Endodermal cell (in vitro differentiated cells): ENCODE data around the gene C11orf54. TPM values are rescaled to one million over a fixed set of nuclear protein-coding genes. Genes with fewer than 3 reads are reported as not detected.

Source experiments
- DNase-seq: peaks from one replicate; pipeline ENCODE4 v3.0.0-alpha.2; 2017
- H3K27ac ChIP-seq: 2 replicates; pipeline ENCODE4 v1.5.1; 2013; ENCODE audit warnings: mild to moderate bottlenecking, low read depth, low read length, moderate library complexity
- H3K27me3 ChIP-seq: 2 replicates; pipeline ENCODE4 v1.6.1; 2013; ENCODE audit warnings: mild to moderate bottlenecking, low read length, moderate library complexity; ENCODE audit not compliant: insufficient read depth, control insufficient read depth, poor library complexity, severe bottlenecking
- H3K36me3 ChIP-seq: 2 replicates; pipeline ENCODE4 v1.7.0; 2013; ENCODE audit warnings: mild to moderate bottlenecking, low read length, moderate library complexity; ENCODE audit not compliant: control insufficient read depth, insufficient read depth
- H3K4me1 ChIP-seq: one replicate; pipeline ENCODE4 v1.7.0; 2013; ENCODE audit warnings: low read length; ENCODE audit not compliant: control insufficient read depth, insufficient read depth
- H3K4me3 ChIP-seq: 2 replicates; pipeline ENCODE4 v1.5.1; 2013; ENCODE audit warnings: mild to moderate bottlenecking, low read length, moderate library complexity
- H3K9ac ChIP-seq: 2 replicates; pipeline ENCODE4 v1.6.1; 2013; ENCODE audit warnings: mild to moderate bottlenecking, low read length, moderate library complexity; ENCODE audit not compliant: poor library complexity, severe bottlenecking; ENCODE audit errors: extremely low read depth
- H3K9me3 ChIP-seq: 2 replicates; pipeline ENCODE4 v1.6.1; 2013; ENCODE audit warnings: mild to moderate bottlenecking, low read length, moderate library complexity; ENCODE audit not compliant: control insufficient read depth
- H3K27ac Mint-ChIP-seq: 2 replicates; pipeline ENCODE4 v1.8.0; 2020; ENCODE audit warnings: mixed read lengths
- H3K27me3 Mint-ChIP-seq: 2 replicates; pipeline ENCODE4 v1.8.0; 2021; ENCODE audit warnings: mild to moderate bottlenecking, mixed read lengths; ENCODE audit not compliant: insufficient read depth
- H3K36me3 Mint-ChIP-seq: 2 replicates; pipeline ENCODE4 v1.8.0; 2020; ENCODE audit warnings: low read depth, mixed read lengths
- H3K4me1 Mint-ChIP-seq: 2 replicates; pipeline ENCODE4 v1.8.0; 2020; ENCODE audit warnings: mixed read lengths
- H3K4me3 Mint-ChIP-seq: 2 replicates; pipeline ENCODE4 v1.8.0; 2020; ENCODE audit warnings: mild to moderate bottlenecking, moderate library complexity, mixed read lengths
- H3K9me3 Mint-ChIP-seq: 2 replicates; pipeline ENCODE4 v1.8.0; 2020; ENCODE audit warnings: mild to moderate bottlenecking, mixed read lengths
- CTCF ChIP-seq: fragments of 200-600 bp; sonication (generic); conservative IDR thresholded peaks from 2 replicates; pipeline ENCODE4 v1.5.0; 2021; ENCODE audit warnings: antibody characterized with exemption, mild to moderate bottlenecking
- WGBS, 2 experiments: methylation state at CpG; one replicate each; pipeline versions ENCODE4 v1.1.5 to v1.1.7; 2013; ENCODE audit warnings: missing lambda C conversion rate in 2 of 2, mixed read lengths in 1 of 2; ENCODE audit not compliant: insufficient coverage in 1 of 2, insufficient read length in 1 of 2; 5-methylcytosine and 5-hydroxymethylcytosine counted together
- total RNA-seq, 2 donors: library from RNA; stranded (reverse); fragmentation: NEBNext Ultra II Directional in 1 of 2; extraction: Animal tissue kit (Norgen Biotek cat#: 25700) in 1 of 2; gene quantifications; 2 replicates in 1 of 2; 3 replicates in 1 of 2; pipeline ENCODE4 v1.2.1, GENCODE V29; 2021

C11orf54 gene
- total RNA-seq, 2 donors from 2014 or later, result 18.8 to 33.6 TPM

- Histone ChIP-seq H3K27me3 (no peaks in the 10 kb centered on the region), H3K9ac (no peak overlapping the region), H3K36me3 (peaks cover 85% of the 10 kb centered on the region), H3K4me1 (peaks cover 2% of the 10 kb centered on the region), H3K9me3 (no peaks in the 10 kb centered on the region), H3K27ac (no peak overlapping the region), H3K4me3 (no peak overlapping the region)
- no peak overlapping the region for H3K27ac Mint-ChIP-seq
- no peak for TF ChIP-seq CTCF
- WGBS, 2 experiments, result 96 to 100% methylated on average over 1 to 4 of the region's 4 CpGs
- H3K9me3 Mint-ChIP-seq, result no peaks in the 10 kb centered on the region
- peaks cover 74% of the 10 kb centered on the region for H3K36me3 Mint-ChIP-seq
- H3K4me1 Mint-ChIP-seq, result no peaks in the 10 kb centered on the region
- DNase-seq, result no peak
- H3K27me3 Mint-ChIP-seq, result no peaks in the 10 kb centered on the region
- H3K4me3 Mint-ChIP-seq, result no peak overlapping the region
These were observed 43.9 kb upstream of the C11orf54 start for GRCh38 chr11:93697611-93698010.

DNA sequence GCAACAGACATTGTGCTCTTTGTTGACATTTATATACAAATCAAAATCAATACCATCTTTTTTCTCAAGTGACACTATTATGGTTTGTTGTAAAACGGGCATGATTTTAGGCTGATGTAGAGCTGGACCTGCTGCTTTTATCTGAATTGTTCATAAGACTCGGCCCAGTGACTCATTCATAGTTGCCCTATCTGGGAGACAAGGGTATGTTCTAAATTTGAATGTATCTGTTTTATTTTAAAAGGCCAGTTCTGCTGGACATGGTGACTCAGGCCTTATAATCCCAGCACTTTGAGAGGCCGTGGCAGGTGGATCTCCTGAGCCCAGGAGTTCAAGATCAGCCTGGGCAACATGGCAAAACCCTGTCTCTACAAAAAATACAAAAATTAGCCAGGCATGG is 40.6 kb upstream of the C11orf54 start:
- no peaks in the 10 kb centered on the region for H3K4me1 ChIP-seq
- no peak overlapping the region for H3K9ac ChIP-seq
- no peaks in the 10 kb centered on the region for H3K27me3 ChIP-seq
- H3K4me3 ChIP-seq, result no peak overlapping the region
- peaks cover 87% of the 10 kb centered on the region for H3K36me3 ChIP-seq
- peaks cover 87% of the 10 kb centered on the region for H3K36me3 Mint-ChIP-seq
- 91 to 92% methylated on average over 2 to 3 of the region's 3 CpGs for WGBS, 2 experiments
- TF ChIP-seq CTCF, result no peak
- no peak overlapping the region for H3K27ac ChIP-seq
- H3K4me3 Mint-ChIP-seq, result no peak overlapping the region
- H3K4me1 Mint-ChIP-seq, result no peaks in the 10 kb centered on the region
- no peak overlapping the region for H3K27ac Mint-ChIP-seq
- H3K9me3 Mint-ChIP-seq, result no peaks in the 10 kb centered on the region
- no peaks in the 10 kb centered on the region for H3K27me3 Mint-ChIP-seq
- H3K9me3 ChIP-seq, result no peaks in the 10 kb centered on the region
- no peak for DNase-seq

DNA sequence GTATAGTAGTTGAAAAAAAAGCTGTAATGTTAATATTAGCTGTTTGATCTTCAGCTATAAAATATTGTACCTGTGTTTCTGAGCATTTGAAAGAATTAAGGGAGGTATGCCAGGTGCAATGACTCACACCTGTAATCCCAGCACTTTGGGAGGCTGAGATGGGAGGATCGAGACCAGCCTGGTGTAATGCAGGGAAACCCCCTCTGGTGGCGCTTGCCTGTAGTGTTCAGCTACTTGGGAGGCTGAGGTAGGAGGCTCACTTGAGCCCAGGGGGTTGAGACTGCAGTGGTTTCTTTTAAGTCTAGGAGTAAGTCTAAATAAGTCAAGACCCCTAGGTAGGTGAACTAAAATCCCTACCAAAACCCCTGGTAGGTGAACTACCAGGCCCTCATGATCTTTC is 37.2 kb upstream of the C11orf54 start:
- 94 to 100% methylated on average over 2 of the region's 2 CpGs for WGBS, 2 experiments
- peaks cover 10% of the 10 kb centered on the region for H3K9me3 Mint-ChIP-seq
- H3K27me3 Mint-ChIP-seq, result no peaks in the 10 kb centered on the region
- no peaks in the 10 kb centered on the region for H3K4me1 Mint-ChIP-seq
- Histone ChIP-seq H3K9ac (no peak overlapping the region), H3K4me3 (no peak overlapping the region), H3K27ac (no peak overlapping the region), H3K27me3 (no peaks in the 10 kb centered on the region), H3K9me3 (peaks cover 17% of the 10 kb centered on the region), H3K36me3 (peaks cover 86% of the 10 kb centered on the region), H3K4me1 (no peaks in the 10 kb centered on the region)
- no peak for DNase-seq
- no peak overlapping the region for H3K4me3 Mint-ChIP-seq
- no peak overlapping the region for H3K27ac Mint-ChIP-seq
- peak; percentile 58 for TF ChIP-seq CTCF
- H3K36me3 Mint-ChIP-seq, result peaks cover 80% of the 10 kb centered on the region
